HG03103 (cell line): ENCODE data around the gene ZNF428.
"Not testable (repeated sequence)": the region's sequence is repeated elsewhere in the genome, so short reads cannot be mapped to it uniquely, and the experiment has no call there.

ENCODE experiments used
- ATAC-seq: cut with Tn5 transposase; IDR thresholded peaks from one replicate; pipeline ENCODE4 v1.9.1; 2021; ENCODE audit warnings: low read depth; ENCODE audit not compliant: unreplicated experiment

ZNF428 gene

DNA sequence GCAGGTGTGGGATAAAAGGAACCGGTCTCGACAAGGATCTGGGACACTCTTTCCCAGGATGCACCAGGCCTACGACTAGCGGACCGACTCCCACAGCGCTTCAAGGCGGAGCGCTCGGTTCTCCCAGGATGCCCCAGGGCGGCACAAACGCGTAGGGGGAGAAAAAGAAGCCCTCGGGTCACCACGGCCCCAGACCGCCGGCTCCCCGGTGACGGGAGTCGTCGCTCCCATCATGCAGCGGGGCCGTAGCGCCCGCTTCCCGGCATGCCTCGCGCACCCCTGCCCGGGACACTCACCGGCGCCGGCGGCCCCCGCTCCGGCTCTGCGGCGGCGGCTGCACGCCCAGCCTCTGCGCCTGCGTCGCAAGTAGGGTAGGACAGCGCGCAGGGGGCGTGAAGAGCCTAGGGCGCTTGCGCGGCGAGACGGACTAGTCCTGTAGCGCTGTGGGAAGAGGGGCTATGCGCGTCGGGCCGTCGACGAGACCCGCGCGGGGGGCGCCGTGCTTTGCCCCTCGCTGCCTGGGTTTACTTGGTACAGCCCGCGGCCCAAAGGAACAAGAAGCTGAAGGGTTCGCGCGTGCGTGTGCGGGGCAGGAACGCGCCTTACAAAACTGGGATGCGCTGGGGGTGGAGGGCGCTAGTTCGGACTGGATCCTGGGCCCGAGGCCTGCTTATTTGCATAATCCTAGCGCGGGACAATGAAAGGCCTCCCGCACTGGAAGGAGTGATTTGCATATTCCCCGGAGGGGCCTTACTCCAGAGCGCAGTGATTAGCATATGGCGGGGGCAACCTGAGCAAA is at the start of gene ZNF428:
TSS of gene ZNF428 (minus strand) at position 368 of the 799 bp plus-strand sequence. CDS start 5,325 bp downstream, outside the sequence.
- ATAC-seq, result peak; percentile 66

GRCh38 chr19:43668406-43669109 is 49.1 kb upstream of the ZNF428 start:
- peak; percentile 70 for ATAC-seq

GRCh38 chr19:43667876-43668405 is 48.5 kb upstream of the ZNF428 start:
- no peak for ATAC-seq

- ATAC-seq, result no peak
Measured at GRCh38 chr19:43667126-43667875, 47.9 kb upstream of the ZNF428 start.

DNA sequence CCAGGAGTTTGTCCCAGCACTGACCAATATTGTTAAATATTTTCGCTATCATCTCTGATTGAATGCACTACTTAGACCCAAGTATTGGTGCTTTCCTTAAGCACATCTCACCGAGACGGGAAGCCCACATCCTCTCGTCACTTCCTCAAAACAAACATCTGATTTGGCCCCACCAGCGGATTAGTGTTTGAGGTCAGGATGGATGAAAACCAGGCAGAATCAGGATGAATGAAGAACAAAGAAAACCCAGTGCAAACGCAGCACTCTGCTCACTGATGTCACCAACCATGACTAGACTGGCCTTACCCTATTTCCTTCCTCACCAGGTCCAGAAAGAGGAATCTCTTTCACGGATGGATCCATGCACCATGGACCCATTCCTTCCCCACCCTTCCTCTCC is 44.6 kb upstream of the ZNF428 start:
- no peak for ATAC-seq

DNA sequence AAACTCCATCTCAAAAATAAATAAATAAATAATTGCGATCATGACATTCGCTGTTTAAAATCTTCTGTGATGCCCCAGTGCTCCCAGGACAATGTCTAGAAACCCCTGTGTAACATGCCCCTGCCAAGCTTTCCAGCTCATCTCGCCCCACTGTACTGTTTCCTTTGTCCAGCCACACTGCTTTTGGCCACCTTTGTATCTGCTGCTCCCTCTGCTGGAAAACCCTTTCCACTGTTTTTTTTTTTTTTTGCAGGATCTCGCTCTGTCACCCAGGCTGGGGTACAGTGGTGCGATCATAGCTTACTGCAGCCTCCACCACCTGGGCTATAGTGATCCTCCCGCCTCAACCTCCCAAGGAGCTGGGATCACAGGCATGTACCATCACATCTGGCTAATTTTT is 43.1 kb upstream of the ZNF428 start:
- ATAC-seq, result no peak

DNA sequence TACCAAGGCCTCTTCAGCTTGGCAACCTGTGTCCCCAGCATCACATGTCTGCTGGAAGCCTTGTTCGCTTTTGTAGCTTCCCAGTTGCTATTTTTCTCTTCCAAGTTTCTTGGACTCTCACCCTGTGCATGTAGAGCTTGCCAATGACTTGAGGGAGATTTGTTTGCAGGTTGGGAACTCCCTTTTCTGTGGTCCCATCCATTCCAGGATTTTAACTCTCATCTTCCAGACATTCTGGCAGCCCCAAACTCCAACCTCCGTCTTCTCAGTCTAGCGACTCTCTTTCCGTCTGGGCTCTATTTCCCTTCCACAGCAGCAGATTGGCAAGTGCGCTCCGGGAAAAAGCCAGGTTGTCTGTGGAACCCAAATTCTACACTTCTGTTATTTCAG is 41.5 kb upstream of the ZNF428 start:
- ATAC-seq, result no peak

DNA sequence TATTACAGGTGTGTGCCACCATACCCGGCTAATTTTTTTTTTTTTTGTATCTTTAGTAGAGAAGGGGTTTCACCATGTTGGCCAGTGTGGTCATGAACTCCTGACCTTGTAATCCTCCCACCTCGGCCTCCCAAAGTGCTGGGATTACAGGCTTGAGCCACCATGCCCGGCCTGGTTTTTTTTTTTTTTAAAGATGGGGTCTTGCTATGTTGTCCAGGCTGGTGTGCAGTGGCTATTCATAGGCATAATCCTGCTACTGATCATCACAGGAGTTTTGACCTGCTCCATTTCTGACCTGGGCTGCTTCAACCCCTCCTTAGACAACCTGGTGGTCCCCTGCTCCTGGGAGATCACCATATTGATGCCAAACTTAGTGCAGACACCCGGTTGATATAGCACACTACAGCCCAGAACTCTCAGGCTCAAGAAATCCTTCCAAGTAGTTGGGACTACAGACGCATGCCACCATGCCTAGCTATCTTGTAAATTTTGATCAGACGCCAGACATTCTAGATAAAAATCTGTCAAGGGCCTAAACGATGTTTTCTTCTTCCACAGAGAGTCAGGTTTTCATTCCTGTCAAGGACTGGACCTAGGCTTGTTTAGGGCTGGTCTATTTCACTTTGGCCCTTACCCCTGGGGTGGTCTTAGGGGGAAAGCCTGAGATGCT is 41.0 kb upstream of the ZNF428 start:
- ATAC-seq, result no peak

- no peak for ATAC-seq
Measured at GRCh38 chr19:43658494-43658893, 39.1 kb upstream of the ZNF428 start.

DNA sequence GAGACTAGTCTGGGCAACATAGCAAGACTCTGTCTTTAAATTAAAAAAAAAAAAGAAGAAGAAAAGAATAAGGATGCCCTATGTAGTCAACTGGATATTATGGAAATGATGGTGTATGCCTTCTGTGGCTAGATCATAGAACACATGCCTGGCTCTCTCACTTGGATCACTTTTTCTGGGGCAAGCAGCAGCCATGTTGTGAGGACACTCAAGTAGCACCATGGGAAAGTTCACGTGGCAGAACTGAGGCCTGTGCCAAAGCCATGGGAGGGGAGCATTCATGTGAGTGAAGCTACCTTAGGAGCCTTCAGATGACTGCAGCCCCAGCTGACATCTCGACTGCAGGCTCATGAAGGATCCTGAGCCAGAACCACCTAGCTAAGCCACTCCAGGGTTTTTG is 38.6 kb upstream of the ZNF428 start:
- no peak for ATAC-seq

GRCh38 chr19:43656436-43656835 is 37.0 kb upstream of the ZNF428 start:
- no peak for ATAC-seq

DNA sequence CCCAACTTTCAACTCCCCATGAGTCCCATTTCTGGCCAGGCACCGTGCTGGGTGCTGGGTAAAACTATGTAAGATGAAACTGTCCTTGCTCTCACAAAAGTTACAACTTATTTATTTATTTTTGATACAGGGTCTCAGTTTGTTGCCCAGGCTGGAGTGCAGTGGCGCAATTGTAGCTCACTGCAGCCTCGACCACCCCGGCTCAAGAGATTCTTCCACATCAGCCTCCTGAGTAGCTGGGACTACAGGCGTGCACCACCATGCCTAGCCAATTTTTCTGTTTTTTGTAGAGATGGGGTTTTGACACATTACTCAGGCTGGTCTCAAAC is 33.1 kb upstream of the ZNF428 start:
- no peak for ATAC-seq

DNA sequence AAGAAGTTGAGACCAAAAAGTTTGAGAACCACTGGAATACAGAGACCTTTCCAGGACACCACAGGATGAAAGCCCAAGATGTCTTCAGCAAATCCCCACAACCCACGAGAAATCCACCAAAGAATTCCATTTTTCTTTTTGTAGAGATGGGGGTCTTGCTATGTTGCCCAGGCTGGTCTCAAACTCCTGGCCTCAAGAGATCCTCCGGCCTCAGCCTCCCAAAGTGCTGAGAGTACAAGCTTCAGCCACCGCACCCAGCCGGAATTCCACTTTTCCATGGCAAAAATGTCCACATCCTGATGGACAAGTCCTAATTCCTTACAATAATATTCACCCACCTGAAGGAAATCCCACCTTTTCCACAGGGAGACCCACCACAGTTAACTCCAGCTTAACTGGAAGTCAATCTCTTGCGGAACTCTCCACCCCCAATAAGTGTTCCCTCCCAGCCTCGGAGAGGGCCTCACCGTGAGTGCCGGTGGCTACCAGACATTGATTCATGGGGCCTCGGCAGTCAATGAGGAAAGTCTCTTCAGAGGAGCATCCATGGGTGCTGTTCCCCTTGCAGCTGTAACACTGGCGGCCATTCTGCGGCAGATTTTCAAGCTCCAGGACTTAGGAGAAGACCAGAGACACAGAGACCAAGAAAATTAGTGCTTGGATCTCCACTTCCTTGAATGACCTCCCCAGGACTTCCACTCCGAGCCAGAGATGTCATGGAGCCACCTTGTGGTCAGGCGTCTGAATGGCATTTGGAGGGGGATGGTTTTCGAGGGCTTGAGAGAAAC is 32.5 kb upstream of the ZNF428 start:
- no peak for ATAC-seq

- ATAC-seq, result not testable (repeated sequence)
Measured at GRCh38 chr19:43650276-43650675, 30.8 kb upstream of the ZNF428 start.

GRCh38 chr19:43649514-43649913 is 30.1 kb upstream of the ZNF428 start:
- ATAC-seq, result no peak

DNA sequence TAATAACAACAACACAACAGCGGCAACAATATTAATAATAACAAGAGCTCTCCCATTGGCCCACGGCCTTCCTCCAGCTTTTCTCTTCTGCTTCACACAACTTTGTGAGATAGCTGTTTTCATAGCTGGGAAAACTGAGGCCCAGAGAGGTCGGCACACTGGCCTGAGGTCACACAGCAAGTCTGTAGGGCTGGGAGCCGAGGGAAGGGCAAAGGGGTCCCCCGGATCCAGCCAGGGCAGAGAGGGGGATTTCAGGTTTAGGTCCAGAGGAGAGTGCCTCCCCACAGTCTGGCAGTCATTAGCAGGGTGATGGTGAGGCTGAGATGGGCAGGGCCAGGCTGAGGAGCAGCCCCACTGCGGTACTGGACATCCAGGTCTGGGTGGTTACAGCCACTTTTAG is 29.2 kb upstream of the ZNF428 start:
- no peak for ATAC-seq

DNA sequence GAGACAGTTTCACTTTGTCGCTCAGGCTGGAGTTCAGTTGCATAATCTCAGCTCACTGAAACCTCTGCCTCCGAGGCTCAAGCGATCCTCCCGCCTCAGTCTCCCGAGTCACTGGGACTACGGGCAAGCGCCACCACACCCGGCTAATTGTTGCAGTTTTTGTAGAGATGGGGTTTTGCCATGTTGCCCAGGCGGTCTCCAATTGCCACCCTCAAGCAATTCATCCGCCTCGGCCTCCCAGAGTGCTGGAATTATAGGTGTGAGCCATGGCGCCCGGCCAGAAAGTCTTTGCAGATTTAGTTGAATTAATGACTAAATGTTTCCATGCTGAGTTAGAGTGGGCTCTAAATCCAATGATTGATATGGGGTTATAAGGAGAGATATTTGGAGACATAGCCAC is 24.8 kb upstream of the ZNF428 start:
- no peak for ATAC-seq

GRCh38 chr19:43643326-43643725 is 23.9 kb upstream of the ZNF428 start:
- ATAC-seq, result no peak

- ATAC-seq, result no peak
Measured at GRCh38 chr19:43642531-43642930, 23.1 kb upstream of the ZNF428 start.

GRCh38 chr19:43641333-43641732 is 21.9 kb upstream of the ZNF428 start:
- no peak for ATAC-seq
